GM23338 (cell line): ENCODE results near the gene P4HA1. TPM values are rescaled to one million over a fixed set of nuclear protein-coding genes. Genes with fewer than 3 reads are reported as not detected.

Experiments used
- ATAC-seq: fragments of 200-7000 bp; cut with Tn5 transposase; 3 replicates; pipeline ENCODE4 v1.9.1; 2020
- DNase-seq: peaks from one replicate; pipeline ENCODE4 v3.0.0-alpha.2; 2015; ENCODE audit warnings: low spot score
- H2AFZ ChIP-seq: fragments of 200-600 bp; sonication (generic); 2 replicates; pipeline ENCODE4 v1.8.0; 2016; ENCODE audit warnings: antibody characterized with exemption, mild to moderate bottlenecking, moderate library complexity
- H3F3A ChIP-seq: fragments of 200-600 bp; sonication (generic); replicated peaks from 2 replicates; pipeline ENCODE4 v1.8.0; 2017; ENCODE audit warnings: antibody characterized with exemption, mixed run types, low read depth
- H3K27ac ChIP-seq: fragments of 200-600 bp; sonication (generic); 2 replicates; pipeline ENCODE4 v1.6.1; 2016; ENCODE audit warnings: low read depth
- H3K27me3 ChIP-seq: fragments of 200-600 bp; sonication (generic); 2 replicates; pipeline ENCODE4 v1.8.0; 2016; ENCODE audit warnings: mild to moderate bottlenecking, mixed run types, moderate library complexity; ENCODE audit not compliant: insufficient read depth
- H3K36me3 ChIP-seq: fragments of 200-600 bp; sonication (generic); 2 replicates; pipeline ENCODE4 v1.8.0; 2016; ENCODE audit warnings: mild to moderate bottlenecking; ENCODE audit not compliant: insufficient read depth
- H3K4me1 ChIP-seq: fragments of 200-600 bp; sonication (generic); 2 replicates; pipeline ENCODE4 v1.8.0; 2016; ENCODE audit warnings: mild to moderate bottlenecking, moderate library complexity; ENCODE audit not compliant: insufficient read depth
- H3K4me2 ChIP-seq: fragments of 200-600 bp; sonication (generic); 2 replicates; pipeline ENCODE4 v1.7.1; 2017; ENCODE audit warnings: mixed run types
- H3K4me3 ChIP-seq: fragments of 200-600 bp; sonication (generic); 2 replicates; pipeline ENCODE4 v1.6.1; 2016; ENCODE audit warnings: mixed run types
- H3K79me2 ChIP-seq: fragments of 200-600 bp; sonication (generic); replicated peaks from 2 replicates; pipeline ENCODE4 v1.8.0; 2017; ENCODE audit warnings: mild to moderate bottlenecking; ENCODE audit not compliant: insufficient read depth
- H3K9me2 ChIP-seq: fragments of 200-600 bp; sonication (generic); 2 replicates; pipeline ENCODE4 v1.8.0; 2017; ENCODE audit not compliant: insufficient read depth
- H4K20me1 ChIP-seq: fragments of 200-600 bp; sonication (generic); replicated peaks from 2 replicates; pipeline ENCODE4 v1.8.0; 2017; ENCODE audit warnings: mild to moderate bottlenecking; ENCODE audit not compliant: insufficient read depth
- H3K27ac Mint-ChIP-seq: 2 replicates; pipeline ENCODE4 v1.8.0; 2020; ENCODE audit warnings: inconsistent platforms, mild to moderate bottlenecking, moderate library complexity, mixed read lengths
- H3K27me3 Mint-ChIP-seq: 3 replicates; pipeline ENCODE4 v1.8.0; 2022; ENCODE audit warnings: low read depth, mild to moderate bottlenecking, moderate library complexity, mixed read lengths, inconsistent platforms; ENCODE audit not compliant: insufficient read depth, poor library complexity
- H3K36me3 Mint-ChIP-seq: 3 replicates; pipeline ENCODE4 v1.8.0; 2021; ENCODE audit warnings: low read depth, mild to moderate bottlenecking, inconsistent platforms, moderate library complexity, mixed read lengths
- H3K4me1 Mint-ChIP-seq: 3 replicates; pipeline ENCODE4 v1.8.0; 2020; ENCODE audit warnings: mild to moderate bottlenecking, inconsistent platforms, mixed read lengths
- H3K4me3 Mint-ChIP-seq: 3 replicates; pipeline ENCODE4 v1.8.0; 2021; ENCODE audit warnings: moderate library complexity, mild to moderate bottlenecking, inconsistent platforms, mixed read lengths
- H3K9me3 Mint-ChIP-seq: 3 replicates; pipeline ENCODE4 v1.8.0; 2020; ENCODE audit warnings: moderate library complexity, mild to moderate bottlenecking, inconsistent platforms, mixed read lengths
- CREB1 ChIP-seq: fragments of 250-450 bp; sonication (Bioruptor Pico); IDR thresholded peaks from 2 replicates; pipeline ENCODE4 v1.5.0; 2020; ENCODE audit warnings: low read depth, mild to moderate bottlenecking, moderate library complexity
- EZH2 ChIP-seq: fragments of 200-600 bp; sonication (generic); IDR thresholded peaks from one replicate; pipeline ENCODE4 v1.8.0; 2017; ENCODE audit warnings: antibody characterized with exemption, mild to moderate bottlenecking, low read depth; ENCODE audit not compliant: unreplicated experiment
- EZH2phosphoT487 ChIP-seq: fragments of 200-600 bp; sonication (generic); IDR thresholded peaks from one replicate; pipeline ENCODE4 v1.8.1; 2018; ENCODE audit warnings: antibody characterized with exemption; ENCODE audit not compliant: unreplicated experiment
- POLR2AphosphoS5 ChIP-seq: IDR thresholded peaks from 2 replicates; pipeline ENCODE4 v1.6.1; 2016; ENCODE audit warnings: antibody characterized with exemption, low read depth
- REST ChIP-seq: IDR thresholded peaks from one replicate; pipeline ENCODE4 v1.6.1; 2018; ENCODE audit warnings: antibody characterized with exemption; ENCODE audit not compliant: unreplicated experiment
- STAT1 ChIP-seq: IDR thresholded peaks from one replicate; pipeline ENCODE4 v1.6.1; 2016; ENCODE audit warnings: antibody characterized with exemption; ENCODE audit not compliant: unreplicated experiment
- ZNF114 ChIP-seq: fragments of 250-450 bp; sonication (Bioruptor Pico); IDR thresholded peaks from 2 replicates; pipeline ENCODE4 v1.5.0; 2020; ENCODE audit warnings: mild to moderate bottlenecking, moderate library complexity
- polyA plus RNA-seq: library from polyadenylated mRNA; unstranded; fragments of >200 nt; fragmentation: Nextera tagmentation; extraction: Ambion mirVana; gene quantifications from 2 replicates; pipeline ENCODE4 v1.2.1, GENCODE V29; 2016
- total RNA-seq: library from RNA; depleted of rRNA; stranded (reverse); fragments of >200 nt; shearing (Covaris generic); gene quantifications from 2 replicates; pipeline ENCODE4 v1.2.3, GENCODE V29; 2014
- TF ChIP-seq, protein P1 (sequence below): IDR thresholded peaks from 2 replicates; pipeline ENCODE4 v1.6.1; 2016; ENCODE audit warnings: antibody characterized with exemption
- TF ChIP-seq, protein P2 (sequence below), 2 experiments: fragments of 200-600 bp in 1 of 2; sonication (generic) in 1 of 2; conservative IDR thresholded peaks; 2 replicates each; pipeline versions ENCODE4 v1.5.1 to v1.6.1; 2016 to 2017; ENCODE audit warnings: antibody characterized with exemption in 2 of 2, low read depth in 2 of 2, mild to moderate bottlenecking in 2 of 2, moderate library complexity in 1 of 2

P4HA1 gene
- total and polyA plus RNA-seq, 2 experiments from 2014 or later = 26.4 to 27.1 TPM

DNA sequence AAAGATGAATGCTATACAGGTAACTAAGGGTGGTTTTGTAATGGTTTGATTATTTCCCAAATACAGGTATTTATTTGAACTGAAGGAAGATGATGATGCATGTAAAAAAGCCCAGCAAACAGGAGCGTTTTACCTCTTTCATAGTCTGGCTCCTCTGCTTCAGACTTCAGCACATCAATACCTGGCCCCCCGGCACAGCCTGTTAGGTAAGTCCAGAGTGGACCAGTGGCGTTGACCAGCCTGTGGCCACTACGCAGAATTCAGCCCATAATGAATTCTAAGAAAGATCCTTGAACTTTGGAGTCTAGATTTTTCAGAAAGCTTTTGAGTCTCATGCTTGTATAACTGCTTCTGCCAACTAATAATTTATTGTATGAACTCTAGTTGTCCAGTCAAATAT is 23.3 kb upstream of the P4HA1 start (continued):
- TF ChIP-seq, protein P1, sequence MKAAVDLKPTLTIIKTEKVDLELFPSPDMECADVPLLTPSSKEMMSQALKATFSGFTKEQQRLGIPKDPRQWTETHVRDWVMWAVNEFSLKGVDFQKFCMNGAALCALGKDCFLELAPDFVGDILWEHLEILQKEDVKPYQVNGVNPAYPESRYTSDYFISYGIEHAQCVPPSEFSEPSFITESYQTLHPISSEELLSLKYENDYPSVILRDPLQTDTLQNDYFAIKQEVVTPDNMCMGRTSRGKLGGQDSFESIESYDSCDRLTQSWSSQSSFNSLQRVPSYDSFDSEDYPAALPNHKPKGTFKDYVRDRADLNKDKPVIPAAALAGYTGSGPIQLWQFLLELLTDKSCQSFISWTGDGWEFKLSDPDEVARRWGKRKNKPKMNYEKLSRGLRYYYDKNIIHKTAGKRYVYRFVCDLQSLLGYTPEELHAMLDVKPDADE = no peak
- TF ChIP-seq EZH2phosphoT487 (no peak), REST (no peak), EZH2 (no peak), POLR2AphosphoS5 (no peak), STAT1 (no peak), CREB1 (CRISPR knock-in tag) (no peak)
- TF ChIP-seq, protein P2, sequence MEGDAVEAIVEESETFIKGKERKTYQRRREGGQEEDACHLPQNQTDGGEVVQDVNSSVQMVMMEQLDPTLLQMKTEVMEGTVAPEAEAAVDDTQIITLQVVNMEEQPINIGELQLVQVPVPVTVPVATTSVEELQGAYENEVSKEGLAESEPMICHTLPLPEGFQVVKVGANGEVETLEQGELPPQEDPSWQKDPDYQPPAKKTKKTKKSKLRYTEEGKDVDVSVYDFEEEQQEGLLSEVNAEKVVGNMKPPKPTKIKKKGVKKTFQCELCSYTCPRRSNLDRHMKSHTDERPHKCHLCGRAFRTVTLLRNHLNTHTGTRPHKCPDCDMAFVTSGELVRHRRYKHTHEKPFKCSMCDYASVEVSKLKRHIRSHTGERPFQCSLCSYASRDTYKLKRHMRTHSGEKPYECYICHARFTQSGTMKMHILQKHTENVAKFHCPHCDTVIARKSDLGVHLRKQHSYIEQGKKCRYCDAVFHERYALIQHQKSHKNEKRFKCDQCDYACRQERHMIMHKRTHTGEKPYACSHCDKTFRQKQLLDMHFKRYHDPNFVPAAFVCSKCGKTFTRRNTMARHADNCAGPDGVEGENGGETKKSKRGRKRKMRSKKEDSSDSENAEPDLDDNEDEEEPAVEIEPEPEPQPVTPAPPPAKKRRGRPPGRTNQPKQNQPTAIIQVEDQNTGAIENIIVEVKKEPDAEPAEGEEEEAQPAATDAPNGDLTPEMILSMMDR (conservative IDR thresholded peaks at IDR 0.05; ENCODE audit: low read depth in 2 of 2) = no peak

DNA sequence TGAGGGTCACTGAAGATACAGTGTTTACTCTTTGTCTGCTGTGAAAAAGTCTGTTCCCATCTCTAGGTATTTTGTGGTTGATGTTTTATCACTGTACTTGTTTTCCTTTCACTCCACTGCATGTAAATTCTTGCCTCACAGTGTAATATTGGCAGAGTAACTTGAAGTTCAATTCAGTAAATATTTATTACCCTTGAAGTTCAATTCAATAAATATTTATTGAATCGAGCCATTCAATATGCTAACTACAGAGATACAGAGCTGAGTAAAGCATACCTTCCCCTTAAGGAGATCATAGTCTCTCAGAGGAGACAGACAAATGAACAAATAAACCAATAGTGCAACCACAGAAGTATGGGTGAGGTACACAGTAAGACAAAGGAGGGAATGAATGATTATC is 22.8 kb upstream of the P4HA1 start:
- Histone ChIP-seq H3K4me3 (no peak overlapping the region), H3K79me2 (no peaks in the 10 kb centered on the region), H3K27ac (no peak overlapping the region), H2AFZ (no peak overlapping the region), H3K4me2 (no peak overlapping the region), H3F3A (peaks cover 4% of the 10 kb centered on the region; the same call in 1 of the 2 replicates), H3K4me1 (peaks cover 3% of the 10 kb centered on the region; the same call in 1 of the 2 replicates), H3K9me2 (no peaks in the 10 kb centered on the region), H3K27me3 (no peaks in the 10 kb centered on the region), H3K36me3 (no peaks in the 10 kb centered on the region), H4K20me1 (no peaks in the 10 kb centered on the region)
- Mint-ChIP-seq H3K36me3 (peaks cover 10% of the 10 kb centered on the region; the same call in 2 of the 3 replicates), H3K9me3 (no peaks in the 10 kb centered on the region), H3K27me3 (peaks cover 4% of the 10 kb centered on the region), H3K27ac (0 out of 2 replicates have a peak overlapping the region, but pooled peaks have one; percentile 6), H3K4me1 (peaks cover 7% of the 10 kb centered on the region; the same call in 2 of the 3 replicates), H3K4me3 (no peak overlapping the region)
- TF ChIP-seq EZH2phosphoT487 (no peak), ZNF114 (no peak)
- DNase-seq (no peak), ATAC-seq (no peak)
